Calu3 (cell line): Measurements from ENCODE around the gene RAP2C. TPM values are rescaled to one million over a fixed set of nuclear protein-coding genes. Genes with fewer than 3 reads are reported as not detected.

Source experiments
- BruUV-seq: library from RNA; stranded (reverse); fragments of 400-500 nt; replicated peaks from 2 replicates; lab custom pipeline; 2021; lab: Mats Ljungman, UMichigan
- CTCF ChIA-PET: fragments of 300-600 bp; sonication (Branson Sonifier 250); formaldehyde crosslinking; loops from one replicate; lab custom pipeline; 2022; ENCODE audit warnings: antibody characterized with exemption; lab: Charles Lee
- DNase-seq: peaks from one replicate; pipeline ENCODE4 v3.0.0; 2022
- H3K27ac Mint-ChIP-seq: one replicate; pipeline ENCODE4 v1.8.0; 2022; ENCODE audit warnings: mixed read lengths; ENCODE audit not compliant: unreplicated experiment
- H3K27me3 Mint-ChIP-seq: one replicate; pipeline ENCODE4 v1.8.0; 2022; ENCODE audit warnings: mixed read lengths; ENCODE audit not compliant: unreplicated experiment
- H3K36me3 Mint-ChIP-seq: one replicate; pipeline ENCODE4 v1.8.0; 2022; ENCODE audit warnings: mild to moderate bottlenecking, moderate library complexity, mixed read lengths; ENCODE audit not compliant: insufficient read depth, unreplicated experiment
- H3K4me1 Mint-ChIP-seq: one replicate; pipeline ENCODE4 v1.8.0; 2022; ENCODE audit warnings: mild to moderate bottlenecking, low read depth, mixed read lengths; ENCODE audit not compliant: unreplicated experiment
- H3K4me3 Mint-ChIP-seq: one replicate; pipeline ENCODE4 v1.8.0; 2022; ENCODE audit warnings: mild to moderate bottlenecking, low read depth, moderate library complexity, mixed read lengths; ENCODE audit not compliant: unreplicated experiment
- H3K9me3 Mint-ChIP-seq: one replicate; pipeline ENCODE4 v1.8.0; 2022; ENCODE audit warnings: low read depth, mixed read lengths; ENCODE audit not compliant: unreplicated experiment
- CTCF ChIP-seq: fragments of 200-600 bp; IDR thresholded peaks from one replicate; pipeline ENCODE4 v1.8.0; 2022; ENCODE audit warnings: antibody characterized with exemption; ENCODE audit not compliant: unreplicated experiment
- intact Hi-C: fragments of 100-400 bp; cut with micrococcal nuclease; formaldehyde crosslinking; loops from one replicate; pipeline ENCODE4 v1.10.0; 2022; ENCODE audit not compliant: unreplicated experiment
- total RNA-seq: library from RNA; stranded (reverse); gene quantifications from 2 replicates; pipeline ENCODE4 v1.2.3, GENCODE V29; 2022

RAP2C gene
- total RNA-seq, 1 experiment from 2014 or later: 22.9 TPM

GRCh38 chrX:132258509-132258908 is 39.3 kb upstream of the RAP2C start:
- peaks cover under 1% of the 10 kb centered on the region for H3K9me3 Mint-ChIP-seq
- CTCF ChIA-PET: no interaction called here
- no peak for TF ChIP-seq CTCF
- no peak overlapping the region for H3K27ac Mint-ChIP-seq
- no peaks in the 10 kb centered on the region for H3K36me3 Mint-ChIP-seq
- intact Hi-C loops: no loop called here
- H3K27me3 Mint-ChIP-seq: no peaks in the 10 kb centered on the region
- H3K4me3 Mint-ChIP-seq: no peak overlapping the region
- no peaks in the 10 kb centered on the region for H3K4me1 Mint-ChIP-seq
- DNase-seq: no peak
- BruUV-seq: no TSS peak

GRCh38 chrX:132257116-132257515 is 37.9 kb upstream of the RAP2C start:
- Mint-ChIP-seq H3K27me3 (no peaks in the 10 kb centered on the region), H3K4me3 (no peak overlapping the region), H3K36me3 (no peaks in the 10 kb centered on the region), H3K27ac (no peak overlapping the region), H3K9me3 (no peaks in the 10 kb centered on the region), H3K4me1 (no peaks in the 10 kb centered on the region)
- no peak for TF ChIP-seq CTCF
- CTCF ChIA-PET: no interaction called here
- intact Hi-C loops: no loop called here
- no peak for DNase-seq
- BruUV-seq: no TSS peak

- Mint-ChIP-seq H3K36me3 (no peaks in the 10 kb centered on the region), H3K9me3 (no peaks in the 10 kb centered on the region), H3K4me1 (no peaks in the 10 kb centered on the region), H3K4me3 (no peak overlapping the region), H3K27me3 (no peaks in the 10 kb centered on the region), H3K27ac (no peak overlapping the region)
- TF ChIP-seq CTCF: no peak
- no TSS peak for BruUV-seq
- intact Hi-C loops: no loop called here
- CTCF ChIA-PET: no interaction called here
- DNase-seq: no peak
Measured at GRCh38 chrX:132236121-132236520, 16.9 kb upstream of the RAP2C start.

GRCh38 chrX:132235488-132235887 is 16.2 kb upstream of the RAP2C start:
- intact Hi-C loops: no loop called here
- Mint-ChIP-seq H3K4me3 (no peak overlapping the region), H3K27ac (no peak overlapping the region), H3K36me3 (no peaks in the 10 kb centered on the region), H3K27me3 (no peaks in the 10 kb centered on the region), H3K9me3 (no peaks in the 10 kb centered on the region), H3K4me1 (no peaks in the 10 kb centered on the region)
- no peak for DNase-seq
- CTCF ChIA-PET: no interaction called here
- no TSS peak for BruUV-seq
- no peak for TF ChIP-seq CTCF

GRCh38 chrX:132231587-132231986 is 12.3 kb upstream of the RAP2C start:
- no peak for DNase-seq
- CTCF ChIA-PET: no interaction called here
- TF ChIP-seq CTCF: no peak
- no peaks in the 10 kb centered on the region for H3K9me3 Mint-ChIP-seq
- no peaks in the 10 kb centered on the region for H3K36me3 Mint-ChIP-seq
- peaks cover 8% of the 10 kb centered on the region for H3K4me1 Mint-ChIP-seq
- intact Hi-C loops: no loop called here
- no peaks in the 10 kb centered on the region for H3K27me3 Mint-ChIP-seq
- BruUV-seq: no TSS peak
- H3K27ac Mint-ChIP-seq: no peak overlapping the region
- H3K4me3 Mint-ChIP-seq: no peak overlapping the region
